H54 (cell line): ENCODE measurements around the gene DNAJB14.

ENCODE experiments used
- DNase-seq: peaks from one replicate; pipeline ENCODE4 v3.0.0; 2011; ENCODE audit warnings: low spot score, mixed read lengths; ENCODE audit not compliant: insufficient read length
- FAIRE-seq: peaks from 3 replicates; lab custom pipeline; 2011; peaks lifted over from hg19 to GRCh38; lab: Jason Lieb, UNC
- POLR2A ChIP-seq: IDR thresholded peaks from 2 replicates; pipeline ENCODE4 v1.6.1; 2011; ENCODE audit warnings: low read depth, mild to moderate bottlenecking, low read length

The DNAJB14 gene

GRCh38 chr4:99868126-99868596 lies 78.3 kb downstream of the DNAJB14 start:
- FAIRE-seq (no peak), DNase-seq (no peak)
- TF ChIP-seq POLR2A: no peak

- DNase-seq (no peak), FAIRE-seq (peak; percentile 72)
- no peak for TF ChIP-seq POLR2A
Measured at GRCh38 chr4:99863804-99864203, 82.6 kb downstream of the DNAJB14 start.

- no peak for TF ChIP-seq POLR2A
- DNase-seq (no peak), FAIRE-seq (no peak)
Measured at GRCh38 chr4:99861120-99861905, 85.1 kb downstream of the DNAJB14 start.

- no peak for TF ChIP-seq POLR2A
- DNase-seq (no peak), FAIRE-seq (no peak)
Measured at GRCh38 chr4:99860521-99860920, 85.9 kb downstream of the DNAJB14 start.

GRCh38 chr4:99859618-99860017 lies 86.8 kb downstream of the DNAJB14 start:
- DNase-seq (no peak), FAIRE-seq (no peak)
- no peak for TF ChIP-seq POLR2A

- no peak for TF ChIP-seq POLR2A
- FAIRE-seq (no peak), DNase-seq (no peak)
Measured at GRCh38 chr4:99857307-99857706, 89.1 kb downstream of the DNAJB14 start.

- DNase-seq (no peak), FAIRE-seq (no peak)
- no peak for TF ChIP-seq POLR2A
Measured at GRCh38 chr4:99856166-99856565, 90.3 kb downstream of the DNAJB14 start.

- no peak for TF ChIP-seq POLR2A
- no peak for FAIRE-seq
- DNase-seq: no peak
Measured at GRCh38 chr4:99855678-99856077, 90.7 kb downstream of the DNAJB14 start.

GRCh38 chr4:99853999-99854398 lies 92.4 kb downstream of the DNAJB14 start:
- FAIRE-seq (no peak), DNase-seq (no peak)
- TF ChIP-seq POLR2A: no peak

- FAIRE-seq: no peak
- DNase-seq: no peak
Measured at GRCh38 chr4:99853190-99853589, 93.2 kb downstream of the DNAJB14 start.

GRCh38 chr4:99852199-99852749 lies 94.1 kb downstream of the DNAJB14 start:
- no peak for DNase-seq
- no peak for FAIRE-seq
- TF ChIP-seq POLR2A: no peak

More at GRCh38 chr4:99853190-99853589, 93.2 kb downstream of the DNAJB14 start:
- no peak for TF ChIP-seq POLR2A

GRCh38 chr4:99848591-99849001 lies 97.8 kb downstream of the DNAJB14 start:
- no peak for DNase-seq
- FAIRE-seq: no peak
- no peak for TF ChIP-seq POLR2A

- FAIRE-seq (no peak), DNase-seq (no peak)
- no peak for TF ChIP-seq POLR2A
Measured at GRCh38 chr4:99847362-99847976, 98.9 kb downstream of the DNAJB14 start.

- no peak for TF ChIP-seq POLR2A
- DNase-seq: no peak
- FAIRE-seq: no peak
Measured at GRCh38 chr4:99846891-99847290, 99.5 kb downstream of the DNAJB14 start.
